ENCODE measurements around the gene TMEM125.

Gene TMEM125

GRCh38 chr1:43319766-43320165 is 50.0 kb downstream of the TMEM125 start:
- no peaks in the 10 kb centered on the region for H3K27me3 ChIP-seq (ENCODE audit: insufficient read depth, poor library complexity, severe bottlenecking)
- no peak overlapping the region for H3K4me3 ChIP-seq (replicated peaks; ENCODE audit: insufficient read depth, low read length)
- no peak for TF ChIP-seq GABPA (IDR thresholded peaks at IDR 0.05; ENCODE audit: low read depth)
- TF ChIP-seq, protein P1, sequence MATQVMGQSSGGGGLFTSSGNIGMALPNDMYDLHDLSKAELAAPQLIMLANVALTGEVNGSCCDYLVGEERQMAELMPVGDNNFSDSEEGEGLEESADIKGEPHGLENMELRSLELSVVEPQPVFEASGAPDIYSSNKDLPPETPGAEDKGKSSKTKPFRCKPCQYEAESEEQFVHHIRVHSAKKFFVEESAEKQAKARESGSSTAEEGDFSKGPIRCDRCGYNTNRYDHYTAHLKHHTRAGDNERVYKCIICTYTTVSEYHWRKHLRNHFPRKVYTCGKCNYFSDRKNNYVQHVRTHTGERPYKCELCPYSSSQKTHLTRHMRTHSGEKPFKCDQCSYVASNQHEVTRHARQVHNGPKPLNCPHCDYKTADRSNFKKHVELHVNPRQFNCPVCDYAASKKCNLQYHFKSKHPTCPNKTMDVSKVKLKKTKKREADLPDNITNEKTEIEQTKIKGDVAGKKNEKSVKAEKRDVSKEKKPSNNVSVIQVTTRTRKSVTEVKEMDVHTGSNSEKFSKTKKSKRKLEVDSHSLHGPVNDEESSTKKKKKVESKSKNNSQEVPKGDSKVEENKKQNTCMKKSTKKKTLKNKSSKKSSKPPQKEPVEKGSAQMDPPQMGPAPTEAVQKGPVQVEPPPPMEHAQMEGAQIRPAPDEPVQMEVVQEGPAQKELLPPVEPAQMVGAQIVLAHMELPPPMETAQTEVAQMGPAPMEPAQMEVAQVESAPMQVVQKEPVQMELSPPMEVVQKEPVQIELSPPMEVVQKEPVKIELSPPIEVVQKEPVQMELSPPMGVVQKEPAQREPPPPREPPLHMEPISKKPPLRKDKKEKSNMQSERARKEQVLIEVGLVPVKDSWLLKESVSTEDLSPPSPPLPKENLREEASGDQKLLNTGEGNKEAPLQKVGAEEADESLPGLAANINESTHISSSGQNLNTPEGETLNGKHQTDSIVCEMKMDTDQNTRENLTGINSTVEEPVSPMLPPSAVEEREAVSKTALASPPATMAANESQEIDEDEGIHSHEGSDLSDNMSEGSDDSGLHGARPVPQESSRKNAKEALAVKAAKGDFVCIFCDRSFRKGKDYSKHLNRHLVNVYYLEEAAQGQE (IDR thresholded peaks at IDR 0.05; ENCODE audit: insufficient replicate concordance, low read depth) = no peak
- TF ChIP-seq, protein P2, sequence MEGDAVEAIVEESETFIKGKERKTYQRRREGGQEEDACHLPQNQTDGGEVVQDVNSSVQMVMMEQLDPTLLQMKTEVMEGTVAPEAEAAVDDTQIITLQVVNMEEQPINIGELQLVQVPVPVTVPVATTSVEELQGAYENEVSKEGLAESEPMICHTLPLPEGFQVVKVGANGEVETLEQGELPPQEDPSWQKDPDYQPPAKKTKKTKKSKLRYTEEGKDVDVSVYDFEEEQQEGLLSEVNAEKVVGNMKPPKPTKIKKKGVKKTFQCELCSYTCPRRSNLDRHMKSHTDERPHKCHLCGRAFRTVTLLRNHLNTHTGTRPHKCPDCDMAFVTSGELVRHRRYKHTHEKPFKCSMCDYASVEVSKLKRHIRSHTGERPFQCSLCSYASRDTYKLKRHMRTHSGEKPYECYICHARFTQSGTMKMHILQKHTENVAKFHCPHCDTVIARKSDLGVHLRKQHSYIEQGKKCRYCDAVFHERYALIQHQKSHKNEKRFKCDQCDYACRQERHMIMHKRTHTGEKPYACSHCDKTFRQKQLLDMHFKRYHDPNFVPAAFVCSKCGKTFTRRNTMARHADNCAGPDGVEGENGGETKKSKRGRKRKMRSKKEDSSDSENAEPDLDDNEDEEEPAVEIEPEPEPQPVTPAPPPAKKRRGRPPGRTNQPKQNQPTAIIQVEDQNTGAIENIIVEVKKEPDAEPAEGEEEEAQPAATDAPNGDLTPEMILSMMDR (IDR thresholded peaks at IDR 0.05; ENCODE audit: insufficient read depth, low read length) = no peak
- H3K27ac ChIP-seq (replicated peaks) = no peak overlapping the region
- no peak for DNase-seq (ENCODE audit: low read depth in 1 of 2, low spot score in 1 of 2)

- no peak overlapping the region for H3K27ac ChIP-seq (replicated peaks)
- no peak overlapping the region for H3K4me3 ChIP-seq (replicated peaks; ENCODE audit: insufficient read depth, low read length)
- TF ChIP-seq SPI1 (IDR thresholded peaks at IDR 0.05; ENCODE audit: borderline replicate concordance, low read depth) (no peak), POLR2AphosphoS5 (IDR thresholded peaks at IDR 0.05; ENCODE audit: low read depth) (no peak), GABPA (IDR thresholded peaks at IDR 0.05; ENCODE audit: low read depth) (no peak)
- TF ChIP-seq, protein P1 (IDR thresholded peaks at IDR 0.05; ENCODE audit: insufficient replicate concordance, low read depth) = no peak
- TF ChIP-seq, protein P2 (IDR thresholded peaks at IDR 0.05; ENCODE audit: insufficient read depth, low read length) = no peak
- no peaks in the 10 kb centered on the region for H3K27me3 ChIP-seq (ENCODE audit: insufficient read depth, poor library complexity, severe bottlenecking)
- DNase-seq (ENCODE audit: low read depth in 1 of 2, low spot score in 1 of 2) = no peak
These were observed 51.6 kb downstream of the TMEM125 start for GRCh38 chr1:43321331-43321891.

DNA sequence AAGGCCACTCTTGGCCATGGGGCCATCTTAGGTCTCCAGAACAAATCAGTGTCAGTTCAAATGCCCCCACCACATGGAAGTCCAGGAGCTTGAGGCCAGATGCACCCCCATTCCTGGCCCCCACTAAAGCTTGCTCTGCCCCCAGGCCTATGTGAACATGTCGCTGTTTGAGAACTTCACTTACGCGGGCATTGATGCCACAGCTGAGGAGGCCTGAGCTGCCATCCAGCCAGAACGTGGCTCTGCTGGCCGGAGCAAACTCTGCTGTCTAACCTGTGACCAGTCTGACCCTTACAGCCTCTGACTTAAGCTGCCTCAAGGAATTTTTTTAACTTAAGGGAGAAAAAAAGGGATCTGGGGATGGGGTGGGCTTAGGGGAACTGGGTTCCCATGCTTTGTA is 52.7 kb downstream of the TMEM125 start:
- H3K27me3 ChIP-seq (ENCODE audit: insufficient read depth, poor library complexity, severe bottlenecking) = no peaks in the 10 kb centered on the region
- TF ChIP-seq POLR2AphosphoS5 (IDR thresholded peaks at IDR 0.05; ENCODE audit: low read depth) = no peak
- TF ChIP-seq, protein P1 (IDR thresholded peaks at IDR 0.05; ENCODE audit: insufficient replicate concordance, low read depth) = no peak
- TF ChIP-seq, protein P2 (IDR thresholded peaks at IDR 0.05; ENCODE audit: insufficient read depth, low read length) = no peak
- TF ChIP-seq SPI1 (IDR thresholded peaks at IDR 0.05; ENCODE audit: borderline replicate concordance, low read depth) = no peak
- no peak for TF ChIP-seq GABPA (IDR thresholded peaks at IDR 0.05; ENCODE audit: low read depth)
- H3K27ac ChIP-seq (replicated peaks) = no peak overlapping the region
- no peak for DNase-seq (ENCODE audit: low read depth in 1 of 2, low spot score in 1 of 2)
- no peak overlapping the region for H3K4me3 ChIP-seq (replicated peaks; ENCODE audit: insufficient read depth, low read length)
